ENCODE results near the gene DNAH8. TPM values are rescaled to one million over a fixed set of nuclear protein-coding genes. Genes with fewer than 3 reads are reported as not detected.

The DNAH8 gene
- total RNA-seq, 1 donor from 2014 or later = 0.05 TPM

GRCh38 chr6:38803129-38803528 lies 88.0 kb downstream of the DNAH8 start:
- DNase-seq (ENCODE audit: low read depth, low spot score) = no peak
- Mint-ChIP-seq H3K27me3 (ENCODE audit: low read depth) (peaks cover 53% of the 10 kb centered on the region), H3K4me3 (no peak overlapping the region), H3K36me3 (ENCODE audit: low read depth) (no peaks in the 10 kb centered on the region), H3K27ac (ENCODE audit: unreplicated experiment) (peak overlapping the region; percentile 48), H3K4me1 (no peaks in the 10 kb centered on the region), H3K9me3 (no peaks in the 10 kb centered on the region)
- TF ChIP-seq CTCF (conservative IDR thresholded peaks at IDR 0.05) = no peak

GRCh38 chr6:38804358-38804757 lies 89.2 kb downstream of the DNAH8 start:
- Mint-ChIP-seq H3K27me3 (ENCODE audit: low read depth) (peaks cover 44% of the 10 kb centered on the region), H3K4me1 (no peaks in the 10 kb centered on the region), H3K9me3 (no peaks in the 10 kb centered on the region), H3K36me3 (ENCODE audit: low read depth) (no peaks in the 10 kb centered on the region), H3K27ac (ENCODE audit: unreplicated experiment) (no peak overlapping the region), H3K4me3 (no peak overlapping the region)
- DNase-seq (ENCODE audit: low read depth, low spot score) = no peak
- TF ChIP-seq CTCF (conservative IDR thresholded peaks at IDR 0.05) = no peak

- no peaks in the 10 kb centered on the region for H3K4me1 Mint-ChIP-seq
- H3K4me3 Mint-ChIP-seq = no peak overlapping the region
- no peak overlapping the region for H3K27ac Mint-ChIP-seq (ENCODE audit: unreplicated experiment)
- H3K27me3 Mint-ChIP-seq (ENCODE audit: low read depth) = peaks cover 43% of the 10 kb centered on the region
- H3K36me3 Mint-ChIP-seq (ENCODE audit: low read depth) = no peaks in the 10 kb centered on the region
- DNase-seq (ENCODE audit: low read depth, low spot score) = no peak
- H3K9me3 Mint-ChIP-seq = no peaks in the 10 kb centered on the region
- no peak for TF ChIP-seq CTCF (conservative IDR thresholded peaks at IDR 0.05)
Observed at GRCh38 chr6:38805127-38805655, 90.1 kb downstream of the DNAH8 start.

GRCh38 chr6:38805692-38806091 lies 90.6 kb downstream of the DNAH8 start:
- Mint-ChIP-seq H3K9me3 (no peaks in the 10 kb centered on the region), H3K27me3 (ENCODE audit: low read depth) (peaks cover 43% of the 10 kb centered on the region), H3K4me3 (no peak overlapping the region), H3K27ac (ENCODE audit: unreplicated experiment) (no peak overlapping the region), H3K36me3 (ENCODE audit: low read depth) (no peaks in the 10 kb centered on the region), H3K4me1 (no peaks in the 10 kb centered on the region)
- TF ChIP-seq CTCF (conservative IDR thresholded peaks at IDR 0.05) = no peak
- DNase-seq (ENCODE audit: low read depth, low spot score) = no peak

GRCh38 chr6:38806271-38806670 lies 91.2 kb downstream of the DNAH8 start:
- H3K27ac Mint-ChIP-seq (ENCODE audit: unreplicated experiment) = no peak overlapping the region
- no peaks in the 10 kb centered on the region for H3K9me3 Mint-ChIP-seq
- no peaks in the 10 kb centered on the region for H3K4me1 Mint-ChIP-seq
- DNase-seq (ENCODE audit: low read depth, low spot score) = no peak
- H3K27me3 Mint-ChIP-seq (ENCODE audit: low read depth) = peaks cover 49% of the 10 kb centered on the region
- H3K4me3 Mint-ChIP-seq = no peak overlapping the region
- H3K36me3 Mint-ChIP-seq (ENCODE audit: low read depth) = no peaks in the 10 kb centered on the region
- TF ChIP-seq CTCF (conservative IDR thresholded peaks at IDR 0.05) = no peak

GRCh38 chr6:38806833-38807232 lies 91.7 kb downstream of the DNAH8 start:
- Mint-ChIP-seq H3K4me1 (no peaks in the 10 kb centered on the region), H3K36me3 (ENCODE audit: low read depth) (no peaks in the 10 kb centered on the region), H3K27me3 (ENCODE audit: low read depth) (peaks cover 49% of the 10 kb centered on the region), H3K9me3 (no peaks in the 10 kb centered on the region), H3K4me3 (no peak overlapping the region), H3K27ac (ENCODE audit: unreplicated experiment) (no peak overlapping the region)
- no peak for TF ChIP-seq CTCF (conservative IDR thresholded peaks at IDR 0.05)
- no peak for DNase-seq (ENCODE audit: low read depth, low spot score)
